Breast epithelium (tissue), 4 donors: Measurements from ENCODE around the gene GOLGA7B. TPM values are rescaled to one million over a fixed set of nuclear protein-coding genes. Genes with fewer than 3 reads are reported as not detected.
A peak's percentile ranks its signal among the peaks of the same experiment; 100 is the strongest.

ENCODE experiments used
- DNase-seq, 2 donors: peaks; one replicate each; pipeline ENCODE4 v3.0.0-alpha.2; 2019; ENCODE audit warnings: low spot score in 2 of 2
- H3K27ac ChIP-seq, 2 donors: fragments of 200-600 bp; sonication (generic) in 1 of 2; one replicate each; pipeline ENCODE4 v1.5.1; 2016 to 2019; ENCODE audit warnings: mild to moderate bottlenecking in 1 of 2
- H3K27me3 ChIP-seq, 2 donors: fragments of 200-600 bp; sonication (generic) in 1 of 2; one replicate each; pipeline versions ENCODE4 v1.5.1 to v1.6.0; 2017 to 2019; ENCODE audit warnings: control low read depth in 1 of 2, mild to moderate bottlenecking in 1 of 2
- H3K36me3 ChIP-seq: fragments of 200-600 bp; one replicate; pipeline ENCODE4 v1.5.1; 2019
- H3K4me1 ChIP-seq, 2 donors: fragments of 200-600 bp; sonication (generic); one replicate each; pipeline ENCODE4 v1.5.1; 2016 to 2019; ENCODE audit warnings: control low read depth in 1 of 2
- H3K4me3 ChIP-seq, 3 donors: fragments of 200-600 bp; sonication (generic); 1 replicate in 2 of 3; 2 replicates in 1 of 3; pipeline ENCODE4 v1.5.1; 2016 to 2019; ENCODE audit warnings: mild to moderate bottlenecking in 3 of 3, moderate library complexity in 2 of 3
- H3K9me3 ChIP-seq, 2 donors: fragments of 200-600 bp; sonication (generic) in 1 of 2; one replicate each; pipeline ENCODE4 v1.5.1; 2016 to 2019; ENCODE audit warnings: control low read depth in 1 of 2
- CTCF ChIP-seq, 3 donors: fragments of 450-650 bp; IDR thresholded peaks; one replicate each; pipeline ENCODE4 v1.5.1; 2016 to 2017; ENCODE audit warnings: antibody characterized with exemption in 3 of 3, mild to moderate bottlenecking in 3 of 3, moderate library complexity in 3 of 3
- POLR2A ChIP-seq: fragments of 450-650 bp; IDR thresholded peaks from one replicate; pipeline ENCODE4 v1.6.1; 2016; ENCODE audit warnings: antibody characterized with exemption, mild to moderate bottlenecking, moderate library complexity
- POLR2AphosphoS5 ChIP-seq, 3 donors: sonication (generic); formaldehyde crosslinking; IDR thresholded peaks; one replicate each; pipeline ENCODE4 v1.6.1; 2017; ENCODE audit warnings: antibody characterized with exemption in 3 of 3
- intact Hi-C: fragments of 100-400 bp; cut with DNase I; formaldehyde crosslinking; loops from one replicate; pipeline ENCODE4 v1.15.1; 2023; ENCODE audit warnings: low total_unique reads
- total RNA-seq, 3 donors: library from RNA; depleted of rRNA; stranded (reverse); fragments of >200 nt; gene quantifications; one replicate each; pipeline ENCODE4 v1.1.0, GENCODE V29; 2016

Gene GOLGA7B
- total RNA-seq, 3 donors from 2014 or later: 0.33 to 3.2 (median 0.59) TPM

GRCh38 chr10:97888134-97888533, 38.5 kb downstream of the GOLGA7B start:
- TF ChIP-seq CTCF (IDR thresholded peaks at IDR 0.05) (no peak), POLR2A (no peak), POLR2AphosphoS5 (IDR thresholded peaks at IDR 0.05) (no peak)
- intact Hi-C loops: no loop called here

GRCh38 chr10:97888641-97889262, 39.1 kb downstream of the GOLGA7B start:
- TF ChIP-seq CTCF (IDR thresholded peaks at IDR 0.05) (no peak), POLR2AphosphoS5 (IDR thresholded peaks at IDR 0.05) (no peak), POLR2A (no peak)
- Histone ChIP-seq H3K4me3 (no peak overlapping the region), H3K36me3 (no peaks in the 10 kb centered on the region), H3K4me1 (no peaks in the 10 kb centered on the region), H3K27ac (no peak overlapping the region), H3K9me3 (no peaks in the 10 kb centered on the region), H3K27me3 (no peaks in the 10 kb centered on the region)
- peak in 1 of 2 donors; percentile 21 for DNase-seq
- intact Hi-C loops: no loop called here

More at GRCh38 chr10:97888134-97888533, 38.5 kb downstream of the GOLGA7B start:
- no peak for DNase-seq
- Histone ChIP-seq H3K9me3 (no peaks in the 10 kb centered on the region), H3K4me3 (no peak overlapping the region), H3K27me3 (no peaks in the 10 kb centered on the region), H3K4me1 (no peaks in the 10 kb centered on the region), H3K27ac (no peak overlapping the region), H3K36me3 (no peaks in the 10 kb centered on the region)

GRCh38 chr10:97889461-97890265, 40.0 kb downstream of the GOLGA7B start:
- no peak overlapping the region for H3K27ac ChIP-seq
- H3K4me1 ChIP-seq: no peaks in the 10 kb centered on the region
- no peaks in the 10 kb centered on the region for H3K27me3 ChIP-seq
- H3K4me3 ChIP-seq: no peak overlapping the region
- H3K36me3 ChIP-seq: no peaks in the 10 kb centered on the region
- intact Hi-C loops: no loop called here
- H3K9me3 ChIP-seq: no peaks in the 10 kb centered on the region
- DNase-seq: no peak
- TF ChIP-seq POLR2A (no peak), CTCF (IDR thresholded peaks at IDR 0.05) (no peak), POLR2AphosphoS5 (IDR thresholded peaks at IDR 0.05) (no peak)

GRCh38 chr10:97891497-97892167, 42.0 kb downstream of the GOLGA7B start:
- no peaks in the 10 kb centered on the region for H3K9me3 ChIP-seq
- DNase-seq: no peak
- no peak overlapping the region for H3K27ac ChIP-seq
- no peak overlapping the region for H3K4me3 ChIP-seq
- no peaks in the 10 kb centered on the region for H3K36me3 ChIP-seq
- TF ChIP-seq POLR2AphosphoS5 (IDR thresholded peaks at IDR 0.05) (no peak), POLR2A (no peak), CTCF (IDR thresholded peaks at IDR 0.05) (no peak)
- no peaks in the 10 kb centered on the region for H3K4me1 ChIP-seq
- peaks cover 0 to 5% of the 10 kb centered on the region in 2 donors for H3K27me3 ChIP-seq
- intact Hi-C loops: no loop called here

- Histone ChIP-seq H3K4me1 (no peaks in the 10 kb centered on the region), H3K9me3 (no peaks in the 10 kb centered on the region), H3K36me3 (no peaks in the 10 kb centered on the region), H3K27me3 (peaks cover 0 to 8% of the 10 kb centered on the region in 2 donors), H3K4me3 (no peak overlapping the region), H3K27ac (no peak overlapping the region)
- intact Hi-C loops: no loop called here
- TF ChIP-seq POLR2AphosphoS5 (IDR thresholded peaks at IDR 0.05) (no peak), CTCF (IDR thresholded peaks at IDR 0.05) (no peak), POLR2A (no peak)
- no peak for DNase-seq
Observed at GRCh38 chr10:97892506-97892905, 42.9 kb downstream of the GOLGA7B start.
